Hematopoietic multipotent progenitor cell treated with erythropoietin and hydrocortisone succinate and interleukin-3 and kit ligand, for 17 days (in vitro differentiated cells): ENCODE data around the gene NLGN1.

Source experiments
- DNase-seq: peaks from one replicate; pipeline ENCODE4 v3.0.0-alpha.2; 2015; ENCODE audit warnings: low spot score

Gene NLGN1

DNA sequence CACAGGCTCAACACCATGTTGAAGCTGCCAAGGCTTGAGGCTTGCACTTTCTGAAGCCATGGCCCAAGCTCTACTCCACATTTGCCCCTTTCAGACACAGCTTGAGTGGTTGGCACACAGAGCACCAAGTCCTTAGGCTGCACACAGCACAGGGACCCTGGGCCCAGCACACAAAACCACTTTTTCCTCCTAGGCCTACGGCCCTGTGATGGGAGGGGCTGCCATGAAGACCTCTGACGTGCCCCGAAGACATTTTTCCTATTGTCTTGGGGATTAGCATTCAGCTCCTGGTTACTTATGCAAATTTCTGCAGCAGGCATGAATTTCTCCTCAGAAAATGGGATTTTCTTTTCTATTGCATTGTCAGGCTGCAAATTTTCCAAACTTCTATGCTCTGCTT is 445.5 kb downstream of the NLGN1 start:
- no peak for DNase-seq

DNA sequence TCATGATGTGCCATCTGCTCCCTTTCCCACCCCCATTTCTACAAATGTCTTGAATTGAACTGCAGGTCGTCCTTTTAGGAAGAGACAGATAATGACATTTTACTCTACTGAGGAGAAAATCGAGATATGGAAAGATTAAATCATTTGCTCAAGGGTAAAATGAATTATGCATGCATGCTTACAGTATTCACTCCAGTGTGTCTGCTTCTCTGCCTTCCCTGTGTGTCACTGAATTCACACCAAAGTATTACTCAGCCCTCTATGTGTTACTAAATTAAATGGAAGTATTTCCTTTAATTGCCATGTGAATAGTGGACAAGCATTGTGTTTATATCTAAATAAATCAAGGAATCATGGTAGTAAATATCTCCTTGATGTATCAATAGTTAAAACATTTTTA is 449.0 kb downstream of the NLGN1 start:
- DNase-seq, result no peak

DNA sequence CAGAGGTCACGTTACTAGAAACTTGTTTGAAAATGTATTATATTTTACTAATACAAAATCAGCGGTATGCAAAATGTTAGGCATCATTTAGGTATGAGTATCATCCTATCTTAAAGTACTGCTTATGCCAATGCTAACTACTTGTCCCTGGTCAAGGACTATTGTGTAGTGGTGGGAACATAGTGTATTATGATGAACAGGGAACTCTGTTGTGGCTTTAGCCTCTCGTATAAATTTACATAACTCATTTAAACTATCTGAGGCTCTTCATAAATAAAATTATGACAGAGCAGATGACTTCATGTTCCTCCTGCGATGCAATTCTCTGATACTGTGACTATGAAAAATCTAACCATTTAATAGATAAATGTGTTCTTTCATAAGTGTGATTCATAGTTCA is 451.9 kb downstream of the NLGN1 start:
- no peak for DNase-seq

DNA sequence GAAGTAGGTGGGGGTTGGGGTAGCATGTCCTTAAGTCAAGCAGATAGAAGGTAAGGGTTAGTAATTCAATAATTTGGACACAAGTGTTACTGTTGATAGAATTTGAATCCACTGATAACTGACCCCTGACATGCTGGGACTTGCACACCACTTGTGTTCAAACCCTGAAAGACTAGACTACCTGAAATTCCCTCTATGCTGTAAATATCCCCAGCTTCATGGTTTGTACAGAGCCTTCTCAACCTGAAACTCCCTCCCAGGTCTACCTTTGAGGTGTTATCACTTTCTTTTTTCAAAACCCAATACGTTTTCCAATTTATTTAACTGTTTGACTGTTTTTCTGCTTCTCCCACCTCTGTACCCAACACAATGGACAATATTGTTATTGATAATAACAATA is 459.6 kb downstream of the NLGN1 start:
- DNase-seq, result no peak

DNA sequence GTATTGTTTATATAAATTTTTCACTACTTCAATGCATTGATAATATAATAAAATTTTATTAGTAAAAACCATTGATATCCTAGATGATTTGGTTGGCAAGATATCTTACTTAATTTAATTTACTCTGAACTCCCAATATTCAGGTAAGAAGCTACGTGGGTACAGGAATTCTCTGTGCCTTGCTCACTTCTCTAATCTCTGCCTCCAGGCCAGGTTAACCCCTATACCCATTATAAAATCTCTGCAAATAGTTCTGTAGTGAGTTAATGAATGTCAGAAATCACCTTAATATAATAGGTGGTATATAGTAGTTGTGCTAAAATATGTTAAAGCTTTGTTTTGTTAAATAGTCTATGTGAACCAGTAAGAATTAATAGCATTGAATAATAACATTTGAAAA is 465.2 kb downstream of the NLGN1 start:
- no peak for DNase-seq

DNA sequence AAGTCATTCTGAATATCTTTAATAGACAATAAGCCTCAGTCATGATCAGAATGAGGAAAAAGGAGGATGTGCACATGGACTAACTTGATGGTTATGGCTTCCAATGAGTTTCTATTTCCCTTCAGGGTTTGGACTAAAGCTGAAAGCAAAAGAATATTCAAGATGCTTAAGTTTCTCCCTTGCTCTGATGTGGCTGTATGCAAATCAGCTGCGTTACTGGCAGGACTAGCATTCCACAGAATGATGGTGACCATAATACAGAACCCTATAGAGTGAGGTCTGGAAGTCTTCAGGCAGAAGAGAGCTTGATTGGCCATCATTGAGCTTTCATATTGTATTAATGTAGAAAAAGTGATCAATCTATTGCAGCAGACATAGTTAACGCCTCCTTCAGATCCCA is 466.0 kb downstream of the NLGN1 start:
- no peak for DNase-seq

DNA sequence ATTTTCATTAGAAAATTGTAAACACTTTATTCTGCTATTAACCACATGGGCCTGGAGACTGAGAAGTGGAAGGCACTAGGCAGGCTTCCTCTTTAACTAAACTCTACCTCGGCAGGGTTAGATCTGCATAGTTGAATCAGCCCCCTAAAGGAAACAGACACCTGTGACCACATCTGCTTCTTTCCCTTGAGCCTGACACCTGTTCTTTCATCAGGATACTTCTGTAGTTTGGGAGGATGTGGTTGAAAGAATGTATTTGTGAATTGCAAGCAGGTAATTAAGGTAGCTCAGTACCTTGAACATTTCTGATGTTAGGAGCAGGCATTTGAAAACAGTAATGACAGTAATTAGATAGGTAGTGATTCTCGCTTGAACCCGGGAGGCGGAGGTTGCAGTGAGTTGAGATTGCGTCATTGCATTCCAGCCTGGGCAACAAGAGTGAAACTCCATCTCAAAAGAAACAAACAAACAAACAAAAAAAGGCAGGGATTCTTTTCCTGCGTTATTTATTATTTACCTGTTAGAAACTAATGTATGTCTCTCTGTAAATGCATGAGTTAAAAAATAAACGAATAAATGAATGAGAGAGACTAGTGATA is 468.5 kb downstream of the NLGN1 start:
- DNase-seq, result no peak

DNA sequence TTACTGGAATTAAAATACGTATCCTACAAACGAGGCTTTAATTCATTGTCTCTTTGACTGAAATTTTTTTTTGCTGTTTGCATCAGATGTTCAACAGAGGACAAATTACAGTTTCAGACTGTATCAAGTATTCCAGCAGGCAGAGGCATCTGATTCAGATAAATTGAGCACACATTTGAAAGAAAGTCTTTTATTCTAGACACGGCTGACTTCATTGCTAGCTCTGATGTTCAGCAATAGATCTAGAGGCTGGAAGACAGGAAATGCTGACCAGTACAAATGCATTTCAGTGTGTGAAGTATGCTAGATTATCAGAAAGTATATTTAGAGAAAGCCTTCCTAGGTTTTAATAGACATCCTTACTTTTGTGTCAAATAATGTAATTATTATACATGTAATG is 472.2 kb downstream of the NLGN1 start:
- DNase-seq, result no peak

DNA sequence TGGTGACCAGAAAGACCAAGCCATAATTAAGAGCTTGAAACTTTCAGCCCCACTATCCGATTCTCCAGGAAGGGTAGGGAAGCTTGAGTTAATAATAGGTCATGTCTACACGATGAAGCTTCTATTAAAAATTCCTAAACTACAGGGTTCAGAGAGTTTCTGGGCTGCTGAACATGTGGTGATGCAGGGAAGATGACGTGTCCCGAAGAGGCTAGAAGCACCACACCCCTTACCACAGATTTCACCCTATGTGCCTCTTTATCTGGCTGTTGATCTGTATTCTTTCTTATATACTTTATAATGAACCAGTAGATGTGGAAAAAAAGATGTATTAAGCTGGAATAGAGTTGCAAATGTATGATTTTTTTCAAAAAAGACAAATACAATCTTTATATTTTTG is 473.4 kb downstream of the NLGN1 start:
- DNase-seq, result no peak

DNA sequence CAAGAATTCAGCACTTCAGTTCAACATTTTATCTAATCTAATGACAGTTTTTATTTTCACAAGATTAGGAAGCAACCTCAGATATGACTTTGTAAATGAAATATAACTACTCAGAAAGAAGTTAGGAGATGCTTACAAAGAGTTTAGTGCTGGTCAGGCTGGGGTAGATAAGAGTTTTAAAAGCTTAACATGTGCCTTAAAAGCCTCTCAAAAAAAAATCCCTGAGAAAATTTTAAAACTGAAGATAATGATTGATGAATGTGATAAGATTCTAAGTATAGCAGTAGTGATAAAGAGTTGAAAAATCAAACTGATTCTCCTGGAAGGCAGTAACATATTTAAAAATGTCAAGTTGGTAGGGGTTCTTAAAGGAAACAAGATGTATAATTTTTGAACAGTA is 478.2 kb downstream of the NLGN1 start:
- no peak for DNase-seq

DNA sequence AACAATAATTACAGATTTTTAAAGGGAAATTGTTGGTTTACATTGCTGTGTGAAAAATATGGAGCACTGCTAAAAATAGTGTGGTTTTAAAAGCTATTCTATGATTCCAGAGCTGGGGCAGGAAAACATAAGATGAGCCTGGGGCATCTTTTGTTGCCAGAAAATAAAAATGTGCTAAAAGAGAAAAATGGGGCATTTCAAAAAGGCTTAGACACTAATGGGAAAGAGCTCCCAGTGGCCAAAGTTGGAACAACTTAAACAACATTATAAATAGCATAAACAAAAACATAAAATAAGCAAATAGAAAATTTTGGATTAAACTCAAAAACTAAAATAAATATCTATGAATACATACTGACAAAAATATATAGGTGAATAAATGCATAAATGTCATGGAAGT is 478.9 kb downstream of the NLGN1 start:
- DNase-seq, result no peak

DNA sequence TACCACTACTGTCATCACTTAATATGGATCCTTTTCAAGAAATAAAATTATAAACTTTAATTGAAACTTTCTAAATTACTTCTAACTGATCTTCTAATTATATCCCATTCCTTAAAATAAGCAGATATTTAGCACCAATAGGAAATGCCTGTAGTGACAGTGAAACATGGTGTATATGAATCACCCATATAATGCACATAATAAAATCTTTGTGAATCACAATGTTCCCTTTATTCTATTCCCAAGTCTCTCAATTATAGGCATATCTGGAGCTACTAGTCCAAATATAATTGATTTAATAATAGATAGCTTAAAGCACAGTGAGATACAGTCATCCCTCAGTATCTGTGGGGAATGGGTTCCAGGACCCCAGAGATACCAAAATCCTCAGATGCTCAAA is 490.3 kb downstream of the NLGN1 start:
- DNase-seq, result no peak

DNA sequence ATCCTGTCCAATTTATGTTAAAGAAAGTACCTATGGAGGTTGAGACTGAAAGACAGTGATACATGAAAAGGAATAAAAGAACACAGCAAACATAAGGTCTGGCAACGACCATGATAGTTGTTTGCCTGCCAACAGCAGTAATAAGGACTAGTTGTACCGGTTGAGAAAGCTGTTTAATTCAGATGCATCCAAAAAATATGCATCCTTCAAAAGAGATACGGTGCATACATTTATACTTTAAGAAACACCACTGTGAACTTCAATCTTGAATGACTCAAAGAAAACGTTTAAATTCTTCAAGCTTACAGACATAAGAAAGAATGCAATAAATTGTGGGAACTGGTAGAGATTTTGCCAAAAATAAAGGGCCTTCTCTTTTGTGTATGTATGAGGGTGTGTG is 492.1 kb downstream of the NLGN1 start:
- DNase-seq, result no peak

DNA sequence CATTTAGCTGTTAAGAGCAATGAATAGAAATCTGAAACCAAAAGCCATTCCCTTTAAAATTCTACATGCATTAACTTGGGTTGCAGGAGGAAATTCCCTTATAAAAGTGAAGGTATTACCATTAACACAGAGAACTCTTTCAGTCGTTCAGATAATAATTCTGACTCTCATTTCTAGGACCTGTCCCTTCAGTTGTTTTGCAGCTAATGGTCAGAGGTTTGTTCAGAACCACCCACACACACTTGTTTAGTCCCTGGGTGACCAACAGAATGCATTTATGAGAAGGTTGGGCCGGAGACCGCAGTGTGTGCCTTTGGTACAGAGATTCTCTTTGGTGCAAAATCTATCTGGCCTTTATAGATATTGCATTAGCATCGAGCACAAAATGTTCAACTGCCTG is 492.5 kb downstream of the NLGN1 start:
- no peak for DNase-seq

DNA sequence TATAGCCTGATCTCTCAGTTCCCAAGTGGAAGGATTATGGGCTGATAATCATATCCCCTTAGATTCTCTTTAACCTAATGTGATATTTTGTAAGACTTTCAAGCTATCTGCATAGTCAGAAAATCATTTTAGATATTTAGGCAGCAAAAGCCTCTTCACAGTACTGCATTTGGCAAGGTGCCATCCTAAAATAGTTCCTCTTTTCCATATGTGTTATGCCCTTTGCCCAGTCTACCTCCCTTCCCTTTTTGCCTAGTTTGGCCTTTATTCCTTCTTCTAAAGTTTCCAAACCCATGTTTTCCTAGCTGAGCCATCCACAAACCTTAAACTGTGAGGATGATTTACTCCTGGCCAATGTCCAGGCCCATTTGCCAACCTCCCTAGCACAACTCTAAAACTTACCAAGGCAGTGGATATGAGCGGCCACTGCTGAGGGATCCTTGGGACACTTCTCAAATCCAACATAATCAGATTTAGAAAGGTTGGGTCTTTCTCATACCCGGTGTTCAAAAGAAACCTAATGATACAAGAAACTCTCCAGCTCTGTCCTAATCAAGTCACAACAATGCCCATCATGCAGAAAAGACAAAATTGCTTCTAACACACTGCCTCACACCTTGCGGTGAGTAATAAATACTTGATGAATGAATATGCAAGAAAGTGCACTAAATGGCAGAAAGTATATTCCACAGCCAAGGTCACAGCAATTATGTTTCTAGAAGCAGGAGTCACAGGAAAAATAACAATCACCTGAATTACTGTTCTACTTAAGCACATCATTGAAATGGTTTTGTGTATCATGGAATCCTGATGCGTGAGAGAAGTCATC is 493.9 kb downstream of the NLGN1 start:
- DNase-seq, result no peak

DNA sequence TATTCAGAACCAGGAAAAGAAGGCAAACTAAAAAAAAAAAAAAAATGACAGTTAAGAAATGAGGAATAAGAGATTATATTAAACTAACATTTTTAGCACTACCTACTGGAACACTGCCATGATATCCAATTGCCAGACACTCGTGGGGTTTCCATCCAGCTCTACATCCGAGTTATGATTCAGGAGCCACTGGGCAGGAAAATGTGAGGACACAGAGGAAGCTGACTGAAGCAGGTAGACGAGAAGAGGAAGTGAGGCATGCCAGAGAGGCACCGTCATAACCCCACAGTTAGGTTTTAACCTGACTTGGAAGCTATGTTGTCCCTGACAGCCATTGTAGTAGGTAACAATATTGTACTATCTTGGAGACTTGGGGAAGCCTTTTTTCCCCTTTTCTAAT is 495.0 kb downstream of the NLGN1 start:
- no peak for DNase-seq

DNA sequence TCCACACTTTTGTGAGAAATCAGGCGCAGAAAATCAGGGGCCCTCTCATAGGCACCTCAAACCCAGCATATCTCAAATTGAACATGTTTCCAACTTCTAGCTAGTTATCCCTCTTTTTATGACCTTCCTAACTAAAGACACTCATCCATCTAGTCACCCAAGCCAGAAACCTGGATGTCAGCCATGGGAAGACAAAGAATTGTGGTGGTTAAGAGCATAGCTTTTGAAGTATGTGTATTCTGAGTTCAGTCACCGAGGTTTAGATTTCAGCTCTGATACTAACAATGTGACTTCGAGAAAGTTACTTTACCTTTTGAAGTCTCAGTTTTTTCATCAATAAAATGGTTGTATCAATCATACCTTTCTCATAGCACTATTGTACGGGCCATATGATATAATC is 495.5 kb downstream of the NLGN1 start:
- DNase-seq, result no peak

DNA sequence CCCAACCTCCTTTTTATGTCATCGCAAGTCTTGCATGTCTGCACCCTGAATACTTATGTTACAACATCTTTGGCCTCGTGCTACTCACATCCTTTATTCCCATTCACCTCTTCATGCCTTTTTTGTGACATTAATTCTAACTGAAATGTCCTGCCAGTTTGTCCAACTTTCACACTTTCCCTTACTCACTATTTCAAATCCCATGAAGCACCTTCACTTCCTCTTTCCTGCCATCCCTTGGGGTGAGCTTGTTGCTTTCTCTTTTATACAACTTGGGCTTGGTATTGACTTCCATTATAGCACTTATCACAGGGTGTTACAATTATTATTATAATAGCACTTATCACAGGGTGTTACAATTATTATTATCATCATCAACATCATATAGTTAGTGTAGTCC is 496.3 kb downstream of the NLGN1 start:
- no peak for DNase-seq

DNA sequence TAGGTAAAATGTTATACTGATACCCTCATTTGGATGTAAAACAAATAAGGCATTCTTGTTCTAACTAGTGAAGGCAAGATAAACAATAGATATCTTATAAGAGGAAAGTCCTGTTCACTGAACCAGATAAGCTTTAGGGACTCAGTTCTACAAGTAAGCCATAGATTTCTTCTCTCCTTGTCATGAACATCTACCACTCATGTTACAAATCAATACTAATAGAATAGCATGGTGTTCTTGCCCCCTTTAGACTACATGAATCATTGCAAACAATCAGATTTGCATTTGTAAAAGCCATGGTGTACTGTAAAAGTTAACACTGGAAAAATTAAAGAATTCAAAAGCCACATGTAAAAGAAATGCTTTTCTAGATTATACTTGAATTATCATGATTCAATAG is 500.1 kb downstream of the NLGN1 start:
- DNase-seq, result no peak

DNA sequence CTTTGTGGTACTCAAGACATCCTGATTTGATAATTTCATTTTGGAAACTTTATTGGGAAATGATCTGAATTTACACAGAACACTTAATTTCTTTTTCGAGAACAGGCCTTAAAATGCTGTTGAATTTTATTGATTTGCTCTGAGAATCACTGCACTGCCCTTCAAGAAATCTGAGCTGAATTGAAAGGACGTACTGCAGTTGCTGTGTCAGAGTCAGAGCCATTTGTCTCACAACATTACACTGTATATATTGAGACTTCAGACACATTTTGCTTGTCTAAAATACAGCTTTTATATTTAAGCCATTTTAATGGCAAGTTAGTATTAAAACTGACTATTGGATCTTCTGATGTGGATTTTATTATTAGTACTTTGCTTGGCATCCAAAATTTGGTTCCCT is 504.1 kb downstream of the NLGN1 start:
- no peak for DNase-seq

DNA sequence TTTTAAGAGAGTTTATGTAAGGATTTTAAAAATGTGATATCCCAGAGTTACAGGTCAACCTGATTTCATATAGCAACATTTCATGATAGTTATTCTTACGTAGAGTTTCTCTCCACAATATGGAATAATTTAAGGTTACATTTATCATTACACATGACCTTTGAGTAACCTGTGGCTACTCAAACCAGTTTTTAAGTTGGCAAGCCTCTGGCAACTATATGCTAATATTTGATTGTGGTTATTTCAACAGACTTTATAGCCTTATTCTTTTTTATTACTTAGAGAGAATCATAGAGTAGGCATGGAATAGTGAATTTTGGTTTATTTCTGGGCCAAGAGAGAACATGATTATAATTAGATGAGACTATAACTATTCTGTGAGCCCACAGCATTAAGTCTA is 504.9 kb downstream of the NLGN1 start:
- DNase-seq, result no peak

DNA sequence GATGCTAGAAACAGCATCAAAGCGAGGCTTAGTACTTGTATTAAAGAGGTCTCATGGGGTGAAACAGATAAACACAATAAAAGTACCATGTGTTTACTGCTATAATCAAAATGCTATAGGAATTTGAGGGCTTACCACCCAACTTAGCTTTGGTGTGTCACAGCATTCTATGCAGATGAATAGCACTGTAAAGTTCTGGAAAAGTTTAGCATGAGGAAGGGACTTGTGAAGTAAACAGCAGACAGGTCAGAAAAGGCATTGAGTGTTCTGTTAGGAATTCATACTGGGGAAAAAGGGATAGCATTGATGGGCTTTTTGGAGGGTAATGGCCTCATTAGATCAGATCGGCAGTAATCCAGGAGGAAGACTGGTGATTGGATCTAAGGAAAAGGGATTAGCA is 505.3 kb downstream of the NLGN1 start:
- DNase-seq, result no peak

DNA sequence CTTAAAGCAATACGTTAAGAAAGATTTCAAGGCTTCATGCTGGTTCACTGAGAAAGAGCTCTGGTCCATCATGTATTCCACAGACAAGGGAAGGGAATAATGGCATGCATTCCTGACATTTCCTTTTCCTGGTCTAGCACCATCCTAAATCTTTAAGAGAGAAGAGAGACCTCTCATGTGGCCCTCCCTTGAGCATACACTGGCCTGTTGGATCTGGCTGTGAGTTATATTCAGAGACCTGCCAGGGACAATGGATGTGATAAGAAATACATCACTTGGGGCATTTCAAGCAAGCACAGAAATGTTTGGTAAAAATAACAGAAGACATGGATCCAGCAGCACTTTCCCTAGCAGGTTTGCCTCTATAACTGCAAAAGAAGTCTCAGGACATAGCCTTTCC is 507.8 kb downstream of the NLGN1 start:
- no peak for DNase-seq

DNA sequence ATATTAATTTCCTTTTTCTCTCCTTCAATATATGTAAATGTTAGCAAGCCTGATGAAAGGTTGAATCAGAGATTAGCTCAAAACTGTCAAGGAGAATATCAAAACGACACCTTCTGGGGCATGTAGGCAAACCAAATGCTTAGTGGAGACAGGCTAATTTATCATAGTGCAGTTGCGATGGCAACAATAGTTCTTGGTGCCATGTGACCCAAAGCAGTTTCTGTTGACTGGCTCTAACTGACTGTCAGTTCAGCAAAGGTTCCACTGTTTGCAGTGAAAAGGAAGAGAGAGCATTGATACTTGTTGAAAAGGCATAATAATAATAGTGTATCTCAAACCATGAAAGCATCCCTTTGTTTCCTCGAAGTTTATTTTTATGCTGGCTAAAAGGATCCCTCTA is 513.9 kb downstream of the NLGN1 start:
- no peak for DNase-seq
